AG20443 (cell line): ENCODE results near the gene PLA2G4E.

Experiments used
- DNase-seq: peaks from one replicate; pipeline ENCODE4 v3.0.0; 2012; ENCODE audit warnings: low spot score, mixed read lengths

Gene PLA2G4E

GRCh38 chr15:41975669-41976068, 45.2 kb downstream of the PLA2G4E start:
- DNase-seq: no peak

GRCh38 chr15:41974041-41974440, 46.8 kb downstream of the PLA2G4E start:
- DNase-seq: no peak

- peak; percentile 98 for DNase-seq
Observed at GRCh38 chr15:41972253-41973242, 48.3 kb downstream of the PLA2G4E start, which contains the start of gene EHD4. EHD4 (minus strand) TSS chr15:41972557; CDS start chr15:41972494, 63 bp downstream.

GRCh38 chr15:41971895-41972252, 49.0 kb downstream of the PLA2G4E start:
- peak; percentile 44 for DNase-seq

GRCh38 chr15:41971089-41971894, 49.5 kb downstream of the PLA2G4E start:
- peak; percentile 67 for DNase-seq

- no peak for DNase-seq
Observed at GRCh38 chr15:41970456-41970855, 50.4 kb downstream of the PLA2G4E start.

GRCh38 chr15:41969851-41970431, 50.9 kb downstream of the PLA2G4E start:
- no peak for DNase-seq

- no peak for DNase-seq
Observed at GRCh38 chr15:41968701-41969100, 52.1 kb downstream of the PLA2G4E start.

GRCh38 chr15:41967506-41968206, 53.2 kb downstream of the PLA2G4E start:
- peak; percentile 53 for DNase-seq

GRCh38 chr15:41966920-41967465, 53.8 kb downstream of the PLA2G4E start:
- DNase-seq: no peak

- no peak for DNase-seq
Observed at GRCh38 chr15:41966414-41966812, 54.4 kb downstream of the PLA2G4E start.

- no peak for DNase-seq
Observed at GRCh38 chr15:41965441-41966413, 55.1 kb downstream of the PLA2G4E start.

- no peak for DNase-seq
Observed at GRCh38 chr15:41961595-41962202, 59.1 kb downstream of the PLA2G4E start.

GRCh38 chr15:41961001-41961518, 59.8 kb downstream of the PLA2G4E start:
- no peak for DNase-seq

- DNase-seq: no peak
Observed at GRCh38 chr15:41958002-41958420, 62.8 kb downstream of the PLA2G4E start.

- DNase-seq: no peak
Observed at GRCh38 chr15:41957021-41957897, 63.6 kb downstream of the PLA2G4E start.

GRCh38 chr15:41955807-41956525, 64.9 kb downstream of the PLA2G4E start:
- DNase-seq: no peak

- DNase-seq: no peak
Observed at GRCh38 chr15:41955100-41955499, 65.7 kb downstream of the PLA2G4E start.
